IPS DF 19.7 (cell line): Measurements from ENCODE around the gene NECTIN1.
A peak's percentile ranks its signal among the peaks of the same experiment; 100 is the strongest.

Experiments
- DNase-seq: peaks from one replicate; pipeline ENCODE4 v3.0.0-alpha.2; 2013; ENCODE audit warnings: low read depth, low spot score

Gene NECTIN1

DNA sequence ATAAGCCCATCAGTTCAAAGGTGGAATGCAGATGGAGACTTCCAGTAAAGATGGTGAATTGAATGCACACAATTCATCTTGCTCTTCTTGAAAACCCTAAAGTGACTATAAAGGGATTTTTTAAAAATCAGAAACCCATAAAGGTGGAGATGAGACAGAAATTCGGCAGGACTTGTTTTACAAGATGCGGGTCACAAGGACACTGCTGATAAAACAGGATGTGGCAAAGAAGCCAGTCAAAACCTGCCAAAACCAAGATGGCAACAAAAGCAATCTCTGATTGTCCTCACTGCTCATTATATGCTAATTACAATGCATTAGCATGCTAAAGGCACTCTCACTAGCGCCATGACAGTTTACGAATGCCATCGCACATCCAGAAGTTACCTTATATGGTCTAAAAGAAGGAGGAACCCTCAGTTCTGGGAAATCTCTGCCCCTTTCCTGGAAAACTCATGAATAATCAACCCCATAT is 137.1 kb downstream of the NECTIN1 start:
- no peak for DNase-seq

DNA sequence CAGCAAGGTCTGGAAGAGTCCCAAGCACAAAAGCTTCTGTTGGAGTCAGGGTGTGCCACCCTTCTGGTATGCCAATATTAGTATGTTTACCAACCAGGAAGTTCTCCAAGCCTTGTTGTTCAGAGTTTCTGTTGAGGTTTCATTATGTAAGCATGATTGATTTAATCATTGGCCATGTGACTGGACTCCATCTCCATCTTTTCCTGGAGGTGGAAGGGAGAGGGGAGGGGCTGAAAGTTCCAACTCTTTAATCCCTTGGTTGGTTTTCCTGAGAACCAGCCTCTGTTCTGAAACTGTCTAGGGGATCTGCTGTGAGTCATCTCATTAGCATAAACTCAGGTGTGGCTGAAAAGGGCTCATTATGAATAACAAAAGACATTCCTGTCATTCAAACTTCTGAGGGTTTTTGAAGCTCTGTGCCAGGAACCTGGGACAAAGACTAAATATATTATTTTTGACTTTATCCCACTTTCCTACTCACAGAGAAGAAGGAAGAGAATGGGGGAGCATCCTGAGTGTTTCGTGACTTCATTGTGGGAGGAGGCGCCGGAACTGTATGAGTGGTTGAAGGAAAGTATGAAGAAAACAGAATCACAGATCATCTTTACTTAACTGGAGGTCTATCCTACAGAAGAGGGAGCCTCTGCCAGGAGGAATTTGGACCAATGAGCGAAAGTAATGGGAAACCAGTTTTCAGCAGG is 138.2 kb downstream of the NECTIN1 start:
- DNase-seq: peak; percentile 90

DNA sequence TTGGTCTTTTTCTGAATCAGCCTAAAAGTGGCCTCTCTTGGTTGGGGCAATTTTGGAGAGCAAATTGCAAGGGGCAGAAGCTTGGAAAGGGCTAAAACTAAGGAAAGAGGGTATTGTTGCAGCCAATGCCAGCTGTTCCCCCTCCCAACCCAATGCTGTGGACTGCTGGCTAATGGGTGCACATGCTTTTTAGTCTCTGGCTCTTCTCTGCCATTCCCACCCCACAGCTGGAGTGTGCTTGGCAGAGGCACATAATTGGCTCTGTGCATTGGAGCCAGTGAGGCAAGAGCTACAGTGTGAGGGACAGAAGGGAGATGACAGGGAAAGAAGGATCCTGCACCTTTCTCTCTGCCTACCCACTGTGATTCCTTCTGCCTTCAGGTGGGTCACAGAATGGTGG is 140.0 kb downstream of the NECTIN1 start:
- DNase-seq: no peak
